SU-DHL-6 (cell line): ENCODE data around the gene NUMB.

Source experiments
- EZH2phosphoT487 ChIP-seq: fragments of 200-600 bp; sonication (generic), shearing (Covaris generic); conservative IDR thresholded peaks from 2 replicates; pipeline ENCODE4 v1.6.1; 2018; ENCODE audit warnings: mild to moderate bottlenecking, antibody characterized with exemption, low read length, moderate library complexity, mixed read lengths
- TF ChIP-seq, protein P1 (sequence below): fragments of 200-600 bp; sonication (generic); IDR thresholded peaks from one replicate; pipeline ENCODE4 v1.5.1; 2017; ENCODE audit warnings: antibody characterized with exemption, mild to moderate bottlenecking, low read length, moderate library complexity; ENCODE audit not compliant: insufficient read depth, poor library complexity, severe bottlenecking

DNA sequence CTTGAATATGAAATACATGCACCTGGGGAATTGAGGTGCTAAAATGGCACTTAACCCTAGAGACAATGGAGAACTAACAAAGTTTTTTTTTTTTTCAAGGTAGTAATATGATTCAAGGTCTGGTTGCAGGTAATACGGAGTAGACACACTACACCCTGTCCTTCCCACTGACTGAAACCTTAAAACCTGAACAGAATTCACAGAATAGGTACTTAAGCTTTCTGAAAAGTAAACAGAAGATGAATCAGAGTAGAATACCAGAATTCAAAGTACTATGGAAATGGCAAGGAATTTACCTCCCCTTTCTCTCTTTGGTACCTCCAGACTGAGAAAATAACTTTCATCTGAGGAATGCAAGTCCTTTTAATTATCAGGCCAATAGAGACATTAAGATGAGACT lies 133.8 kb downstream of the NUMB start:
- TF ChIP-seq, protein P1, sequence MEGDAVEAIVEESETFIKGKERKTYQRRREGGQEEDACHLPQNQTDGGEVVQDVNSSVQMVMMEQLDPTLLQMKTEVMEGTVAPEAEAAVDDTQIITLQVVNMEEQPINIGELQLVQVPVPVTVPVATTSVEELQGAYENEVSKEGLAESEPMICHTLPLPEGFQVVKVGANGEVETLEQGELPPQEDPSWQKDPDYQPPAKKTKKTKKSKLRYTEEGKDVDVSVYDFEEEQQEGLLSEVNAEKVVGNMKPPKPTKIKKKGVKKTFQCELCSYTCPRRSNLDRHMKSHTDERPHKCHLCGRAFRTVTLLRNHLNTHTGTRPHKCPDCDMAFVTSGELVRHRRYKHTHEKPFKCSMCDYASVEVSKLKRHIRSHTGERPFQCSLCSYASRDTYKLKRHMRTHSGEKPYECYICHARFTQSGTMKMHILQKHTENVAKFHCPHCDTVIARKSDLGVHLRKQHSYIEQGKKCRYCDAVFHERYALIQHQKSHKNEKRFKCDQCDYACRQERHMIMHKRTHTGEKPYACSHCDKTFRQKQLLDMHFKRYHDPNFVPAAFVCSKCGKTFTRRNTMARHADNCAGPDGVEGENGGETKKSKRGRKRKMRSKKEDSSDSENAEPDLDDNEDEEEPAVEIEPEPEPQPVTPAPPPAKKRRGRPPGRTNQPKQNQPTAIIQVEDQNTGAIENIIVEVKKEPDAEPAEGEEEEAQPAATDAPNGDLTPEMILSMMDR, result no peak
- no peak for TF ChIP-seq EZH2phosphoT487
